Tibial artery (tissue), 4 donors: ENCODE measurements around the gene FAM43A.

ENCODE experiments used
- DNase-seq, 2 donors: peaks; one replicate each; pipeline ENCODE4 v3.0.0-alpha.2; 2019
- H3K27ac ChIP-seq, 2 donors: fragments of 200-600 bp; sonication (generic) in 1 of 2; 1 replicate in 1 of 2; 2 replicates in 1 of 2; pipeline ENCODE4 v1.5.1; 2018 to 2019; ENCODE audit warnings: mild to moderate bottlenecking in 1 of 2
- H3K27me3 ChIP-seq, 2 donors: fragments of 200-600 bp; sonication (generic) in 1 of 2; one replicate each; pipeline versions ENCODE4 v1.5.1 to v1.6.0; 2016 to 2019
- H3K36me3 ChIP-seq, 3 donors: fragments of 200-600 bp; sonication (generic) in 2 of 3; one replicate each; pipeline ENCODE4 v1.5.1; 2016 to 2019; ENCODE audit warnings: mild to moderate bottlenecking in 2 of 3
- H3K4me1 ChIP-seq, 4 donors: fragments of 200-600 bp; sonication (generic) in 2 of 4; 1 replicate in 3 of 4; 2 replicates in 1 of 4; pipeline ENCODE4 v1.5.1; 2016 to 2019
- H3K4me3 ChIP-seq, 2 donors: fragments of 200-600 bp; sonication (generic) in 1 of 2; 1 replicate in 1 of 2; 2 replicates in 1 of 2; pipeline ENCODE4 v1.5.1; 2018 to 2019; ENCODE audit warnings: mild to moderate bottlenecking in 2 of 2
- H3K9me3 ChIP-seq, 3 donors: fragments of 200-600 bp; sonication (generic) in 1 of 3; one replicate each; pipeline ENCODE4 v1.5.1; 2016 to 2019
- CTCF ChIP-seq, 2 experiments: fragments of 200-600 bp in 1 of 2; fragments of 450-650 bp in 1 of 2; IDR thresholded peaks; one replicate each; pipeline ENCODE4 v1.5.1; 2017 to 2019; ENCODE audit warnings: antibody characterized with exemption in 2 of 2, mild to moderate bottlenecking in 1 of 2, moderate library complexity in 1 of 2
- intact Hi-C: fragments of 100-400 bp; cut with DNase I; formaldehyde crosslinking; loops from one replicate; pipeline ENCODE4 v1.15.0; 2023; ENCODE audit warnings: low total_unique reads

FAM43A gene

GRCh38 chr3:194688946-194689345, 3.3 kb downstream of the FAM43A start:
- intact Hi-C loops = no loop called here
- peaks cover 0 to 37% (median 26%) of the 10 kb centered on the region in 4 donors for H3K4me1 ChIP-seq
- TF ChIP-seq CTCF (IDR thresholded peaks at IDR 0.05) = no peak
- no peak overlapping the region for H3K4me3 ChIP-seq
- no peak overlapping the region for H3K27ac ChIP-seq
- H3K27me3 ChIP-seq = peaks cover 0 to 14% of the 10 kb centered on the region in 2 donors
- DNase-seq = no peak
- H3K36me3 ChIP-seq = no peaks in the 10 kb centered on the region
- no peaks in the 10 kb centered on the region for H3K9me3 ChIP-seq

DNA sequence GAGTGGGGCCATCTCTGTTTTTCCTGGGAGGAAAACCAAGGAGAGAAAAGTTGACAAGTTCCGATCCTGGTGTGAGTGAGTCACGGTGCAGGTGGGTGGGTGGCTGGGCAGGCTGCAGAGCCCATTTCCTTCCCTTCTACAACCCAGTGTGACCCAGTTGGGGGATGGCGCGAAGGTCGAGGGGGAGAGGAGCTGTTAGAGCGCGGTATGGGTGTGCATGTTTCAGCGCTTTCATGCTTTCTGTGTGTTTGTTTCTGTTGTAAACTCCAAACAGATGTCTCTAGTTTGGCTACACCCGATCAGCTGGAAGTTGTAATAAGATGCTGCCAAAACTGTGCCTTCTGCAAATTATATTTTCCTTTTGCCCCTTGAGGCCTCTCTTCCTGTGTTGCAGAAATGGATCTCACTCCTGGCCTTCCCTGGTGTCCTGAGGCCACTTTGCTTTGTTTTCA, 3.8 kb downstream of the FAM43A start:
- Histone ChIP-seq H3K27ac (no peak overlapping the region), H3K4me3 (no peak overlapping the region), H3K4me1 (peaks cover 0 to 37% (median 26%) of the 10 kb centered on the region in 4 donors), H3K27me3 (peaks cover 0 to 14% of the 10 kb centered on the region in 2 donors), H3K36me3 (no peaks in the 10 kb centered on the region), H3K9me3 (no peaks in the 10 kb centered on the region)
- TF ChIP-seq CTCF (IDR thresholded peaks at IDR 0.05) = no peak
- no peak for DNase-seq
- intact Hi-C loops = no loop called here

- Histone ChIP-seq H3K4me1 (peaks cover 0 to 30% (median 25%) of the 10 kb centered on the region in 4 donors), H3K27ac (no peak overlapping the region), H3K9me3 (no peaks in the 10 kb centered on the region), H3K36me3 (no peaks in the 10 kb centered on the region), H3K4me3 (no peak overlapping the region), H3K27me3 (peaks cover 0 to 20% of the 10 kb centered on the region in 2 donors)
- intact Hi-C loops = no loop called here
- no peak for TF ChIP-seq CTCF (IDR thresholded peaks at IDR 0.05)
- no peak for DNase-seq
These were observed 5.1 kb downstream of the FAM43A start for GRCh38 chr3:194690501-194691372.

DNA sequence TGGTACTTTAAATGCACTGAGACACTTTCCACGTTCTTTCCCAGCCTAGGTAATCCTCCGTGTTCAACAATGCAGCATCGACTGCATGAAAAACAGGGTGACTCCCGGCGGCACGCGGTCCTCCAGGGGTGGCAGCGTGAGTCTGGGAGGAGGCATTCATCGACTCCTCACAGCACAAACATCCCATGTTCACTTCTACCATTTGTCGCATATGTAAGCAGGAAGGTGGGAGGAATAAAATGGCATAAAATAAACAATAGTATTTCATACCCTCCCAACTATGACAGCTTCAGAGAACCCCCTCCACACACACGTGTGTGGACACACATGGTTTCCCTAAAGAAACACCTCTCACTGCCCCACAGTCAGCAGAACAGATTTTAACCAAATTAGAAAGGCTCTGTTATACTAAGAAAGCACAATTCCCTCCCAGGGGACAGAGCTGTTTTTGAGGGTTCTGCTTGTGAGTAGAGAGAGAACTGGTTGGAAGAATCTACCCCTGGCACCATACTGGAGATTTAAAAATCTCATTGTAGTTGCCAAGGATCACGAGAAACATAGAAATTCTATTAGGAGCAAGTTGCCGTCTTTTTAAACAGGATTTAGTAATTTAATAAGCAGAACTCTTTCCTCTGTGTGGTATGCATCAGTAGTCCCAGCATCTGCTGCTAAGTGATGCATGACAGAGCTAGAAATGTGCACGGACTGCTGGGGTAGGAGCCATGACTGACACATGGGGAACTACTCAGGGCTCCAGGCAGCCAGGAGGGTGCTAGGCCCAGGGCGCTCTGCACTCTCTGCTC, 6.0 kb downstream of the FAM43A start:
- intact Hi-C loops = no loop called here
- Histone ChIP-seq H3K4me1 (peaks cover 0 to 23% (median 17%) of the 10 kb centered on the region in 4 donors), H3K27ac (no peak overlapping the region), H3K4me3 (no peak overlapping the region), H3K9me3 (no peaks in the 10 kb centered on the region), H3K36me3 (no peaks in the 10 kb centered on the region), H3K27me3 (peaks cover 0 to 24% of the 10 kb centered on the region in 2 donors)
- TF ChIP-seq CTCF (IDR thresholded peaks at IDR 0.05) = no peak
- DNase-seq = no peak

- H3K4me3 ChIP-seq = no peak overlapping the region
- no peak for DNase-seq
- intact Hi-C loops = no loop called here
- H3K27me3 ChIP-seq = peaks cover 0 to 12% of the 10 kb centered on the region in 2 donors
- H3K27ac ChIP-seq = no peak overlapping the region
- H3K9me3 ChIP-seq = peaks cover 0 to 6% (median 5%) of the 10 kb centered on the region in 3 donors
- no peaks in the 10 kb centered on the region for H3K36me3 ChIP-seq
- no peak for TF ChIP-seq CTCF (IDR thresholded peaks at IDR 0.05)
- no peaks in the 10 kb centered on the region for H3K4me1 ChIP-seq
These were observed 11.0 kb downstream of the FAM43A start for GRCh38 chr3:194696702-194697101.
